ENCODE data around the gene TLE5. TPM values are rescaled to one million over a fixed set of nuclear protein-coding genes. Genes with fewer than 3 reads are reported as not detected.

TLE5 gene
- total and polyA plus RNA-seq, 2 donors (not counting 3 experiments of a cell fraction or from before 2014, with no cell fraction given), result 393 to 574 TPM

DNA sequence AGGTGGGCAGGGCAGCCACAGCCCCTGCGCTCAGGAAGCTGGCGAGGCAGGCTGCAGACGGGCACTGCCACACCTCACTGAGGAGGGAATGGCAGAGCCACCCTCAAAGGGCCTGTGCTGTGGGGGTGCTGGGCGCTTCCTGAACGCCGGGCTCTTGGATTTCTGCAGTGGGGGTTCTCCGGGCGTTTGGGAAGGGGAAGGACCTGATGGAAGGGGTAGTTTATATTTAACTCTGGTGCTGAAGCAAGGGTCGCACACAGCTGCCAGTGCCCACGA is 42.4 kb upstream of the TLE5 start:
- no peak overlapping the region for H3K4me3 ChIP-seq (replicated peaks in 1 of 3; ENCODE audit: insufficient read depth in 1 of 3, low read depth in 1 of 3, low read length in 3 of 3)
- H3K27me3 ChIP-seq (ENCODE audit: control insufficient read depth in 2 of 2, insufficient read depth in 2 of 2, low read length in 2 of 2), result no peaks in the 10 kb centered on the region
- no peaks in the 10 kb centered on the region for H3K4me1 ChIP-seq (ENCODE audit: control insufficient read depth, extremely low read depth, insufficient read depth, low read length)
- no peak overlapping the region for H3K9ac ChIP-seq (replicated peaks; ENCODE audit: extremely low read depth, insufficient read depth, low read length)
- FAIRE-seq (no peak), DNase-seq (ENCODE audit: low read depth, low spot score) (no peak)
- H4K20me1 ChIP-seq (replicated peaks; ENCODE audit: control insufficient read depth, extremely low read depth, insufficient read depth, low read length), result no peaks in the 10 kb centered on the region
- H3K27ac ChIP-seq (ENCODE audit: insufficient read depth, low read depth, low read length), result no peak overlapping the region
- no peaks in the 10 kb centered on the region for H3K9me1 ChIP-seq (replicated peaks; ENCODE audit: control insufficient read depth, extremely low read depth, insufficient read depth, low read length)
- ChIA-PET POLR2A (interaction anchor here (1.1 to 1.4 kb wide), 3 partner anchors 15 to 154 kb away, joined by 3 to 7 read pairs (median 3); no protein-coding TSS in a partner anchor), CTCF (interaction anchor here (0.6 to 6.5 kb wide), 50 partner anchors 9 to 456 kb away, joined by 3 to 200 read pairs (median 4); partner anchors contain the start of genes GNA11 and ZNF555)
- no peak overlapping the region for H2AFZ ChIP-seq (ENCODE audit: low read depth, low read length)
- H3K36me3 ChIP-seq (ENCODE audit: control insufficient read depth in 2 of 2, extremely low read depth in 1 of 2, insufficient read depth in 2 of 2, low read length in 2 of 2), result peaks cover 0 to 2% of the 10 kb centered on the region in 2 experiments
- intact Hi-C loops (cut with micrococcal nuclease), result loop anchor here (1.0 to 5.0 kb wide), 4 partner anchors 28 to 202 kb away; partner anchors contain the start of gene ZNF57
- dilution Hi-C loops (cut with MboI; ENCODE audit: extremely low pct_ligation_motif_present, low sequenced_read_pairs), result no loop called here
- no peaks in the 10 kb centered on the region for H3K9me3 ChIP-seq (replicated peaks; ENCODE audit: control insufficient read depth, insufficient read depth, low read length)
- no peak overlapping the region for H3K4me2 ChIP-seq (ENCODE audit: insufficient read depth, low read length)
- BruUV-seq (replicated peaks), result no TSS peak
- no peak for TF ChIP-seq EZH2 (IDR thresholded peaks at IDR 0.05; ENCODE audit: borderline replicate concordance, low read depth, low read length, severe bottlenecking)
- TF ChIP-seq, protein P1, sequence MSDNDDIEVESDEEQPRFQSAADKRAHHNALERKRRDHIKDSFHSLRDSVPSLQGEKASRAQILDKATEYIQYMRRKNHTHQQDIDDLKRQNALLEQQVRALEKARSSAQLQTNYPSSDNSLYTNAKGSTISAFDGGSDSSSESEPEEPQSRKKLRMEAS (IDR thresholded peaks at IDR 0.05; ENCODE audit: insufficient read depth, insufficient read length), result no peak
- no peak for TF ChIP-seq POLR2A (IDR thresholded peaks at IDR 0.05; ENCODE audit: low read depth, low read length)
- H3K79me2 ChIP-seq (ENCODE audit: control insufficient read depth, insufficient read depth, low read length), result peaks cover 90% of the 10 kb centered on the region

DNA sequence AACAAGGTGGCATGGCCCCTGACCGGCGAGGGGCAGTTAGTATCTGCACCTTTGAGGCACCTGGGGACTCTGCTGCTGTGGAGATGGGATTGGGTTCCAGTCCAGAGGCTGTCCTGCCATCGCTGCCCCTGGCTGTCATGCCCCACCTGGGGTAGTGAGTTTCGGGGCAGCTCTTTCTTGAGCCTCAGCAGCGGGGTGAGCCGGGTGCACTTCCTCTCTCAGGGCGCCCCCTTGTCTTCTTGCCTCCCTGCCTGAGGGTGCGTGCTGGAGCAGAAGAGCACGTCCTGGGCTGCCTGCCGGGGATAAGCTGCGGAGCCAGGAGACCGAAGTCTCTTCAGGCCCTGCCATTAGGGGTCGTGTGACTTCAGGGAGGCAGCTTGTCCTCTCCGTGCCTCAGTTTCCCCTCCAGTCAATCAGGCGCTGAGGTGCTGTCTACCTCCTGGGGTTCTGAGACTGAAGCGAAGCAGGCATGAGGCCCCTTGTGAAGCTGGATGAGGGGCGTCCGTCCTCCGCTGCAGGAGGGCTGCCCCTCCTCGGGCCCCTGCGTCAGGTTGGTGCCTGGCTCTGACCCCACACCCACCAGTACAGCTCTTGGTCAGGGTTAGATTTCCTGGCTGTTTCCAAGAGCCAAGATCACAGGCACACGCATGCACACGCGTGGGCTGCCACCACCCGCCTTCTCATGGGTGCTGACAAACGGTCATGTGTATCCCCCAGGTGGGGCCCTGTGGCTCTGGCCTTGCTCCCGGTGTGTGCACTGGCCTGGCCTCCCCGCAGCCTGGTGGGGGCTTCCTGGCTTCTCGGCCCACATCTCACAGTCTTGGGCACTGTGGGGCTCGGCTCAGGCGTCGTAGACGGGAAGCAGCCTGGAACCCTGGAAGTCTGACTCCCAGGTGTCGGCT is 40.2 kb upstream of the TLE5 start:
- Histone ChIP-seq H3K4me3 (replicated peaks in 1 of 3; ENCODE audit: insufficient read depth in 1 of 3, low read depth in 1 of 3, low read length in 3 of 3) (no peak overlapping the region), H3K9ac (replicated peaks; ENCODE audit: extremely low read depth, insufficient read depth, low read length) (no peak overlapping the region), H3K27ac (ENCODE audit: insufficient read depth, low read depth, low read length) (no peak overlapping the region), H3K4me2 (ENCODE audit: insufficient read depth, low read length) (no peak overlapping the region), H2AFZ (ENCODE audit: low read depth, low read length) (no peak overlapping the region), H3K9me3 (replicated peaks; ENCODE audit: control insufficient read depth, insufficient read depth, low read length) (no peaks in the 10 kb centered on the region), H3K4me1 (ENCODE audit: control insufficient read depth, extremely low read depth, insufficient read depth, low read length) (peaks cover 14% of the 10 kb centered on the region), H3K36me3 (ENCODE audit: control insufficient read depth in 2 of 2, extremely low read depth in 1 of 2, insufficient read depth in 2 of 2, low read length in 2 of 2) (peaks cover 0 to 2% of the 10 kb centered on the region in 2 experiments), H3K9me1 (replicated peaks; ENCODE audit: control insufficient read depth, extremely low read depth, insufficient read depth, low read length) (no peaks in the 10 kb centered on the region), H3K79me2 (ENCODE audit: control insufficient read depth, insufficient read depth, low read length) (peaks cover 91% of the 10 kb centered on the region), H3K27me3 (ENCODE audit: control insufficient read depth in 2 of 2, insufficient read depth in 2 of 2, low read length in 2 of 2) (no peaks in the 10 kb centered on the region), H4K20me1 (replicated peaks; ENCODE audit: control insufficient read depth, extremely low read depth, insufficient read depth, low read length) (no peaks in the 10 kb centered on the region)
- no TSS peak for BruUV-seq (replicated peaks)
- dilution Hi-C loops (cut with MboI; ENCODE audit: extremely low pct_ligation_motif_present, low sequenced_read_pairs) (no loop called here), intact Hi-C loops (cut with micrococcal nuclease) (loop anchor here (5.0 kb wide), 1 partner anchor 200 kb away; the partner anchor contains the start of gene ZNF57)
- TF ChIP-seq GATA2 (IDR thresholded peaks at IDR 0.05; ENCODE audit: insufficient read depth, insufficient read length, low read depth, low read length), result no peak
- no peak for TF ChIP-seq POLR2A (IDR thresholded peaks at IDR 0.05; ENCODE audit: low read depth, low read length)
- TF ChIP-seq FOS (IDR thresholded peaks at IDR 0.05; ENCODE audit: borderline replicate concordance, insufficient read depth, low read length), result no peak
- TF ChIP-seq MYC (IDR thresholded peaks at IDR 0.05; ENCODE audit: low read depth, low read length), result no peak
- TF ChIP-seq EZH2 (IDR thresholded peaks at IDR 0.05; ENCODE audit: borderline replicate concordance, low read depth, low read length, severe bottlenecking), result no peak
- TF ChIP-seq, protein P2, sequence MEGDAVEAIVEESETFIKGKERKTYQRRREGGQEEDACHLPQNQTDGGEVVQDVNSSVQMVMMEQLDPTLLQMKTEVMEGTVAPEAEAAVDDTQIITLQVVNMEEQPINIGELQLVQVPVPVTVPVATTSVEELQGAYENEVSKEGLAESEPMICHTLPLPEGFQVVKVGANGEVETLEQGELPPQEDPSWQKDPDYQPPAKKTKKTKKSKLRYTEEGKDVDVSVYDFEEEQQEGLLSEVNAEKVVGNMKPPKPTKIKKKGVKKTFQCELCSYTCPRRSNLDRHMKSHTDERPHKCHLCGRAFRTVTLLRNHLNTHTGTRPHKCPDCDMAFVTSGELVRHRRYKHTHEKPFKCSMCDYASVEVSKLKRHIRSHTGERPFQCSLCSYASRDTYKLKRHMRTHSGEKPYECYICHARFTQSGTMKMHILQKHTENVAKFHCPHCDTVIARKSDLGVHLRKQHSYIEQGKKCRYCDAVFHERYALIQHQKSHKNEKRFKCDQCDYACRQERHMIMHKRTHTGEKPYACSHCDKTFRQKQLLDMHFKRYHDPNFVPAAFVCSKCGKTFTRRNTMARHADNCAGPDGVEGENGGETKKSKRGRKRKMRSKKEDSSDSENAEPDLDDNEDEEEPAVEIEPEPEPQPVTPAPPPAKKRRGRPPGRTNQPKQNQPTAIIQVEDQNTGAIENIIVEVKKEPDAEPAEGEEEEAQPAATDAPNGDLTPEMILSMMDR (IDR thresholded peaks at IDR 0.05; ENCODE audit: extremely low read depth in 1 of 2, insufficient read depth in 1 of 2, low read depth in 1 of 2, low read length in 2 of 2), result no peak
- no peak for TF ChIP-seq POLR2AphosphoS5 (IDR thresholded peaks at IDR 0.05; ENCODE audit: insufficient read depth, low read depth, low read length)
- TF ChIP-seq JUN (IDR thresholded peaks at IDR 0.05; ENCODE audit: borderline replicate concordance, insufficient read depth, insufficient read length, low read depth), result no peak
- TF ChIP-seq, protein P1 (IDR thresholded peaks at IDR 0.05; ENCODE audit: insufficient read depth, insufficient read length), result no peak
- FAIRE-seq (no peak), DNase-seq (ENCODE audit: low read depth, low spot score) (no peak)
- CTCF ChIA-PET, result interaction anchor here (1.9 to 6.5 kb wide), 5 partner anchors 26 to 151 kb away, joined by 9 to 200 read pairs (median 75); no protein-coding TSS in a partner anchor
- POLR2A ChIA-PET, result no interaction called here

All from endothelial cell of umbilical vein (primary cell).